GM21367 (cell line): ENCODE measurements around the gene SCN5A.

Source experiments
- ATAC-seq: cut with Tn5 transposase; IDR thresholded peaks from one replicate; pipeline ENCODE4 v1.9.1; 2021; ENCODE audit not compliant: unreplicated experiment

Gene SCN5A

GRCh38 chr3:38648024-38648658 is 1.3 kb downstream of the SCN5A start:
- ATAC-seq, result no peak

- ATAC-seq, result no peak
Observed at GRCh38 chr3:38647217-38647970, 2.1 kb downstream of the SCN5A start.

GRCh38 chr3:38646630-38647029 is 2.9 kb downstream of the SCN5A start:
- no peak for ATAC-seq

GRCh38 chr3:38646062-38646461 is 3.4 kb downstream of the SCN5A start:
- no peak for ATAC-seq

GRCh38 chr3:38645601-38646000 is 3.9 kb downstream of the SCN5A start:
- no peak for ATAC-seq

- no peak for ATAC-seq
Observed at GRCh38 chr3:38645076-38645475, 4.4 kb downstream of the SCN5A start.

- no peak for ATAC-seq
Observed at GRCh38 chr3:38644662-38645053, 4.8 kb downstream of the SCN5A start.

GRCh38 chr3:38644016-38644661 is 5.3 kb downstream of the SCN5A start:
- ATAC-seq, result no peak

GRCh38 chr3:38643592-38643991 is 5.9 kb downstream of the SCN5A start:
- no peak for ATAC-seq

- no peak for ATAC-seq
Observed at GRCh38 chr3:38643090-38643489, 6.4 kb downstream of the SCN5A start.

- ATAC-seq, result no peak
Observed at GRCh38 chr3:38641461-38642110, 7.9 kb downstream of the SCN5A start.

- no peak for ATAC-seq
Observed at GRCh38 chr3:38640661-38641452, 8.6 kb downstream of the SCN5A start.

- no peak for ATAC-seq
Observed at GRCh38 chr3:38638354-38638753, 11.1 kb downstream of the SCN5A start.

- ATAC-seq, result no peak
Observed at GRCh38 chr3:38637906-38638305, 11.6 kb downstream of the SCN5A start.

- no peak for ATAC-seq
Observed at GRCh38 chr3:38636881-38637280, 12.6 kb downstream of the SCN5A start.

GRCh38 chr3:38636464-38636863 is 13.0 kb downstream of the SCN5A start:
- ATAC-seq, result no peak

GRCh38 chr3:38634111-38634510 is 15.4 kb downstream of the SCN5A start:
- no peak for ATAC-seq

GRCh38 chr3:38632989-38633388 is 16.5 kb downstream of the SCN5A start:
- ATAC-seq, result no peak

GRCh38 chr3:38630606-38631005 is 18.9 kb downstream of the SCN5A start:
- ATAC-seq, result no peak

GRCh38 chr3:38630070-38630469 is 19.4 kb downstream of the SCN5A start:
- ATAC-seq, result no peak

- ATAC-seq, result no peak
Observed at GRCh38 chr3:38628835-38629234, 20.7 kb downstream of the SCN5A start.
